ENCODE data around the gene APOBEC4. TPM values are rescaled to one million over a fixed set of nuclear protein-coding genes. Genes with fewer than 3 reads are reported as not detected.

Gene APOBEC4, protein sequence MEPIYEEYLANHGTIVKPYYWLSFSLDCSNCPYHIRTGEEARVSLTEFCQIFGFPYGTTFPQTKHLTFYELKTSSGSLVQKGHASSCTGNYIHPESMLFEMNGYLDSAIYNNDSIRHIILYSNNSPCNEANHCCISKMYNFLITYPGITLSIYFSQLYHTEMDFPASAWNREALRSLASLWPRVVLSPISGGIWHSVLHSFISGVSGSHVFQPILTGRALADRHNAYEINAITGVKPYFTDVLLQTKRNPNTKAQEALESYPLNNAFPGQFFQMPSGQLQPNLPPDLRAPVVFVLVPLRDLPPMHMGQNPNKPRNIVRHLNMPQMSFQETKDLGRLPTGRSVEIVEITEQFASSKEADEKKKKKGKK
- not detected in 2 replicates for total RNA-seq (ENCODE audit: low replicate concordance)

DNA sequence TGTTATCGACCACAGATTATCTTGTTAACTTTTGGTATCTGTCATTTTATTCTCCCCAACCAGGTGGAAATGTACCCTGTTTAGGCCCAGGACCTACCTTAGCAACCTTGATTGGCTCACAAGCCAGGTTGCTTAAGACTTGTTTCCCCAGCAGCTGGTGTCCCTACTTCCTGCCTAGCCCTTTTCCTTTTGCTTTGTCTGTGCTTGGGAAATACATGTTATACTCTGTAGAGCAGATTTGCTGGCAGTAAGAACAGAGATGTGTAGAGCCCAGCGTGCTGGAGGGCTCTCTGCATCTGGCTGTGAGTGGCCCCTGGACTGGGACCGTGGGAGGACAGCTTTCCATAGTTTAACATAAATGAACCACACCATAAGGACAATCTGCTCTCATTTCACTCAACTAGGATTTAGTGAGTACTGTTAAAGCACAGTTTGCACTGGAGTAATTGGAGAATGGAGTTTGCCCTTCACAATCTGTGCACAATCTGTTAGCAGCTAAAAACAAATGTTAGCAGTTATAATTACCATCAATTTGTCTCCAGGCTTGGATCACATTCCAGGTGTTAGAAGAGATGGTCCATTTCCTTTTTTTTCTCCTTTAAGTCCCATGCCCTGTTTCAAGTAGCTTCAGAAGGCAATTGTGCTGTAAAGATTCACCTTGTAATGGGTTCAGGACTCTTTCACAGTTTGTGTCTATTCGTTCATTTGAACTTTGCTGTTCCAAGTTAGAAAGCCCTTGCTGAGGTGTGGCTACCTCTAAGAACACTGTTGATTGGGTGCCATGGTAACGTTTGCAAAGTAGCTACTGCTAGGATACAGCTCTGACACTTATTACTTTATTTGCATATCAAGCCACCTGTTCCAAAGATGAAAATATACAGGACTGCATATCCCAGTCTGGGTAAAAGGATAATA is at the start of gene APOBEC4:
TSS of gene APOBEC4 (minus strand) at position 770 of the 915 bp plus-strand sequence. CDS start 4,535 bp downstream, outside the sequence.
- no peaks in the 10 kb centered on the region for H3K79me2 ChIP-seq (ENCODE audit: low read depth)
- H3F3A ChIP-seq (ENCODE audit: low read depth) = no peaks in the 10 kb centered on the region
- H3K36me3 Mint-ChIP-seq = no peaks in the 10 kb centered on the region
- no peaks in the 10 kb centered on the region for H3K27me3 ChIP-seq
- H3K4me1 Mint-ChIP-seq = peaks cover 22% of the 10 kb centered on the region
- no peaks in the 10 kb centered on the region for H3K36me3 ChIP-seq
- peaks cover 3% of the 10 kb centered on the region for H3K27me3 Mint-ChIP-seq (ENCODE audit: insufficient read depth, low read depth)
- peak within 1 kb of the TSS; percentile 29 for H3K27ac Mint-ChIP-seq
- H3K9me3 Mint-ChIP-seq = no peaks in the 10 kb centered on the region
- no peaks in the 10 kb centered on the region for H3K9me3 ChIP-seq (ENCODE audit: low read depth)
- no peak within 1 kb of the TSS for H3K4me3 Mint-ChIP-seq
- no peak within 1 kb of the TSS for H3K9ac ChIP-seq
- H3K4me3 ChIP-seq = no peak within 1 kb of the TSS
- no peak within 1 kb of the TSS for H2AFZ ChIP-seq (replicated peaks)
- DNase-seq (ENCODE audit: low spot score) = no peak
- H3K27ac ChIP-seq = no peak within 1 kb of the TSS
- no peak within 1 kb of the TSS for H3K4me2 ChIP-seq
- H4K20me1 ChIP-seq (ENCODE audit: low read depth) = no peaks in the 10 kb centered on the region
- H3K4me1 ChIP-seq = no peaks in the 10 kb centered on the region
- TF ChIP-seq, protein P1, sequence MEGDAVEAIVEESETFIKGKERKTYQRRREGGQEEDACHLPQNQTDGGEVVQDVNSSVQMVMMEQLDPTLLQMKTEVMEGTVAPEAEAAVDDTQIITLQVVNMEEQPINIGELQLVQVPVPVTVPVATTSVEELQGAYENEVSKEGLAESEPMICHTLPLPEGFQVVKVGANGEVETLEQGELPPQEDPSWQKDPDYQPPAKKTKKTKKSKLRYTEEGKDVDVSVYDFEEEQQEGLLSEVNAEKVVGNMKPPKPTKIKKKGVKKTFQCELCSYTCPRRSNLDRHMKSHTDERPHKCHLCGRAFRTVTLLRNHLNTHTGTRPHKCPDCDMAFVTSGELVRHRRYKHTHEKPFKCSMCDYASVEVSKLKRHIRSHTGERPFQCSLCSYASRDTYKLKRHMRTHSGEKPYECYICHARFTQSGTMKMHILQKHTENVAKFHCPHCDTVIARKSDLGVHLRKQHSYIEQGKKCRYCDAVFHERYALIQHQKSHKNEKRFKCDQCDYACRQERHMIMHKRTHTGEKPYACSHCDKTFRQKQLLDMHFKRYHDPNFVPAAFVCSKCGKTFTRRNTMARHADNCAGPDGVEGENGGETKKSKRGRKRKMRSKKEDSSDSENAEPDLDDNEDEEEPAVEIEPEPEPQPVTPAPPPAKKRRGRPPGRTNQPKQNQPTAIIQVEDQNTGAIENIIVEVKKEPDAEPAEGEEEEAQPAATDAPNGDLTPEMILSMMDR (IDR thresholded peaks at IDR 0.05) = no peak
- no peak for TF ChIP-seq EZH2 (IDR thresholded peaks at IDR 0.05)
- TF ChIP-seq EZH2phosphoT487 (IDR thresholded peaks at IDR 0.05) = no peak

DNA sequence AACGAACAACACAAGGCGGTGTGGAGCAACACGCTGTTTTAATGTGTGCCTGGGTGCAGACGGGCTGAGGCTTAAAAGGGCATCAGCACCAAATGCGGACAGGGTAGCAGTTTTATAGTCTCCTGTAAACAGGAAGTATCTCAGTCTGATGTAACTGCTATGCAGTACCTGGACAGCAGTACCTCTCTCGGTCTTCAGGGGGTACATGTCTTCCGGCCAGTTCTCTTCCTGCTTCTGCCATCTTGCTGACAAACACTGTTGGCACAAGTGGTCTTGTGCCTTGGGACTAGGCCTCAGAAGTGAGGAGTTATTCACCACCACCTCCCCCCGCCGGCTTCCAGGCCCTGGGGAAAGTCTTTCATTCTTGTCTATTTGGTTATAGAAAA is 49.7 kb upstream of the APOBEC4 start:
- Mint-ChIP-seq H3K27ac (no peak overlapping the region), H3K4me3 (no peak overlapping the region), H3K27me3 (ENCODE audit: insufficient read depth, low read depth) (peaks cover 2% of the 10 kb centered on the region), H3K9me3 (no peaks in the 10 kb centered on the region), H3K36me3 (peaks cover 6% of the 10 kb centered on the region), H3K4me1 (no peaks in the 10 kb centered on the region)
- H3K27ac ChIP-seq = no peak overlapping the region
- H3K79me2 ChIP-seq (ENCODE audit: low read depth) = no peaks in the 10 kb centered on the region
- H2AFZ ChIP-seq (replicated peaks) = no peak overlapping the region
- H3K4me1 ChIP-seq = peaks cover 3% of the 10 kb centered on the region
- no peaks in the 10 kb centered on the region for H3K9me3 ChIP-seq (ENCODE audit: low read depth)
- H3K27me3 ChIP-seq = no peaks in the 10 kb centered on the region
- H3K4me2 ChIP-seq = no peak overlapping the region
- no peak overlapping the region for H3K9ac ChIP-seq
- no peaks in the 10 kb centered on the region for H3F3A ChIP-seq (ENCODE audit: low read depth)
- no peak overlapping the region for H3K4me3 ChIP-seq
- H4K20me1 ChIP-seq (ENCODE audit: low read depth) = no peaks in the 10 kb centered on the region
- no peak for DNase-seq (ENCODE audit: low spot score)
- H3K36me3 ChIP-seq = no peaks in the 10 kb centered on the region
- no peak for TF ChIP-seq EZH2 (IDR thresholded peaks at IDR 0.05)
- TF ChIP-seq EZH2phosphoT487 (IDR thresholded peaks at IDR 0.05) = no peak
- TF ChIP-seq, protein P1 (IDR thresholded peaks at IDR 0.05) = no peak

DNA sequence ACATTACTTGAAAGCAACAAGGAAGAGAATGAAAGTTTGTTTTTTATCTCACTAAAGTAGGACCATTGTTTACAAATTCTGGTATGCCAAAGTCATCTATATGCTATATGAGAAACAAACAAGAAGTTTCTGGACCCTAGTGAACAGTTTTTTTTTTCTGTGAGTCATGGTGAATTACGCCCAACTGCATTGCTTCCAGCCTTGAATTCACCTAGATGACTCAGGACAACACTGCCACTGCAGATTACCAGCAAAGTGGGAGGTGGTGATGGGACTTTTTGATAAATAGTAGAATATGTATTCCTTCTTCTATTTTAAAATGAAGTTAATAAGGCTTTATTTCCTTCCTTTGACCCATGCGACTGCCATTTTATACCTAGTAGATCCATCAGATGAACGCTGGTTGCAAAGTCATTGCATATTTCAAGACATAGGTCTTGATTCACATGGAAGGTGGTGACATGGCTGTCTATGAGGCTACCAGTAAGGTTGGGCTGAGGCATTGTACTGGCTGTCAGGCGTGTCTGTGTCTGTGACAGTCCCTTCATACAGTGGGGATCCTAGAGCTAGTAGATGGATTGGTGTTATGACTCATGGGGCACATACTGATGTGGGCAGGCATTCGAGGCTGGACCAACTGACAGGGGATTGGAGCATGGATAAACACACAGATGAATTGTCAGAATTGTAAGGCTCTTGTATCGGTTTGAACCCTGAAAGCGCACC is 49.1 kb upstream of the APOBEC4 start:
- H3K4me1 Mint-ChIP-seq = no peaks in the 10 kb centered on the region
- H3K4me1 ChIP-seq = peaks cover 3% of the 10 kb centered on the region
- H3K36me3 ChIP-seq = no peaks in the 10 kb centered on the region
- H3K9me3 ChIP-seq (ENCODE audit: low read depth) = no peaks in the 10 kb centered on the region
- no peak overlapping the region for H3K9ac ChIP-seq
- no peaks in the 10 kb centered on the region for H3K27me3 ChIP-seq
- no peak overlapping the region for H3K27ac Mint-ChIP-seq
- no peak overlapping the region for H3K4me2 ChIP-seq
- no peak for DNase-seq (ENCODE audit: low spot score)
- H3K27ac ChIP-seq = no peak overlapping the region
- no peaks in the 10 kb centered on the region for H3F3A ChIP-seq (ENCODE audit: low read depth)
- no peaks in the 10 kb centered on the region for H4K20me1 ChIP-seq (ENCODE audit: low read depth)
- H3K79me2 ChIP-seq (ENCODE audit: low read depth) = no peaks in the 10 kb centered on the region
- peaks cover 2% of the 10 kb centered on the region for H3K27me3 Mint-ChIP-seq (ENCODE audit: insufficient read depth, low read depth)
- H2AFZ ChIP-seq (replicated peaks) = no peak overlapping the region
- TF ChIP-seq, protein P1 (IDR thresholded peaks at IDR 0.05) = no peak
- TF ChIP-seq EZH2phosphoT487 (IDR thresholded peaks at IDR 0.05) (no peak), EZH2 (IDR thresholded peaks at IDR 0.05) (no peak)
- no peaks in the 10 kb centered on the region for H3K9me3 Mint-ChIP-seq
- no peak overlapping the region for H3K4me3 Mint-ChIP-seq
- peaks cover 6% of the 10 kb centered on the region for H3K36me3 Mint-ChIP-seq
- no peak overlapping the region for H3K4me3 ChIP-seq

Data from neural progenitor cell (in vitro differentiated cells).